Keratinocyte (primary cell): Measurements from ENCODE around the gene PXDN.

Experiments used
- CTCF ChIP-seq, 3 experiments: IDR thresholded peaks in 1 of 3; conservative IDR thresholded peaks in 1 of 3; optimal IDR thresholded peaks in 1 of 3; 2 replicates in 2 of 3; 3 replicates in 1 of 3; pipeline versions ENCODE3 to v1.5.1; 2011; ENCODE audit warnings: low read length in 3 of 3, mild to moderate bottlenecking in 3 of 3, moderate library complexity in 2 of 3, control low read depth in 1 of 3, inconsistent platforms in 1 of 3; ENCODE audit not compliant: insufficient read depth in 2 of 3; ENCODE audit errors: extremely low read depth in 1 of 3
- EZH2 ChIP-seq: IDR thresholded peaks from one replicate; pipeline ENCODE4 v1.6.1; 2012; ENCODE audit warnings: inconsistent platforms, mild to moderate bottlenecking, low read length, moderate library complexity

GRCh38 chr2:1722692-1723091, 21.6 kb downstream of the PXDN start:
- TF ChIP-seq CTCF (optimal IDR thresholded peaks at IDR 0.05 in 1 of 3, IDR thresholded peaks at IDR 0.05 in 1 of 3, conservative IDR thresholded peaks at IDR 0.05 in 1 of 3; ENCODE audit: extremely low read depth in 1 of 3, insufficient read depth in 2 of 3, low read length in 3 of 3) = no peak
- TF ChIP-seq EZH2 = no peak
